Stimulated activated CD4-positive, alpha-beta T cell treated with anti-CD3 and anti-CD28 coated beads, TNF-alpha, amount 100 ng/mL, for 24 hours (primary cell): ENCODE results near the gene CFAP61.
"Not testable (repeated sequence)": the region's sequence is repeated elsewhere in the genome, so short reads cannot be mapped to it uniquely, and the experiment has no call there.

Experiments
- DNase-seq, 3 experiments: peaks; one replicate each; pipeline ENCODE4 v3.0.0-alpha.2; 2020; ENCODE audit warnings: low read depth in 3 of 3

Gene CFAP61

DNA sequence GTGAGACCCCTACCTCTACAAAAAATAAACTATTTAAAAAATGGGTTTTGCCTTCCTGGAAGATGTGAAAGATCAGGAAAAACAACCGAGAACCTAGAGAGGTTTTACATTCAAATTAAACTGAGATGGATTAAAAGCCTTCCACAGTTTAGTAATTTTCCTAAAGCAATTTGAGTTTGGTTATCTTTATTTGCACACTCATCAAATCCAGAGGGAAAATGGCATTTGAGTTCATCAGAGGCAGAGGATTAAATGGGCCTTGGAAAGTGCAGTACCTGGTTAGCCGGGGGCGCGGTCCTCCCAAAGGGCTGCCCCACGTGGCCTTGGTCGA is 158.6 kb downstream of the CFAP61 start:
- DNase-seq = no peak

DNA sequence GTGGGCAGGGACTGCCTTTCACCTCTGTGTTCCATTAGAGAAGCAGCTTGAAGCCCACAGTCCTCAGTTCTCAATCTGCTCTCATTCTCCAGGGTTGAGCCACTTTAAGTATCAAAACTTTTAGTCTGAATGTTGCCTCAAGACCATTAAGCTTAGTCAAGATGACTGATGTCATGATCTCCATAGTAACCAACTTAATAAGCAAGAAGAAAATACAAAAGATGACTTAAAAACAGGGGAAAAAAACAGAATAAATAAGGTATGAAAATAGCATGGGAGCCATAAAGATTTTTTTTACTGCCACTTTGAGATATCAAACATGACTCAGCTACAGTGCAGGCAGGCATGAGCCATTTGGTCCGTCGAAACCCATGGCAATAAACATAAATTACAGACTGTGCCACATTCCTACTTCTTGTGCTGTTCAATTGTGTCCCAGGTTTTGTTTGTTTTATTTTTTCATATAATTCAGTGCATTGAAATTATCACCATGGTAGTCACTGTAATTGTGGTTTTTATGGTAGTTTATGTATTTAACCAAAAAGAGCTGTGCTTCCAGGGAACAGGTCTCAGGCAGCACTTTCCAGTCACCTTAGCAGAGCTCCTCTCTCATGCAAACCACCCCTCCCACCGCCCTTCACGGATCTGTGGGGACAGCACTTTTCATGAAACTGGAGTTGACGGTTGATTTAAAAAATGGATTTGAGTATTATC is 159.1 kb downstream of the CFAP61 start:
- DNase-seq = no peak

- no peak for DNase-seq
These were observed 159.7 kb downstream of the CFAP61 start for GRCh38 chr20:20211988-20212518.

DNA sequence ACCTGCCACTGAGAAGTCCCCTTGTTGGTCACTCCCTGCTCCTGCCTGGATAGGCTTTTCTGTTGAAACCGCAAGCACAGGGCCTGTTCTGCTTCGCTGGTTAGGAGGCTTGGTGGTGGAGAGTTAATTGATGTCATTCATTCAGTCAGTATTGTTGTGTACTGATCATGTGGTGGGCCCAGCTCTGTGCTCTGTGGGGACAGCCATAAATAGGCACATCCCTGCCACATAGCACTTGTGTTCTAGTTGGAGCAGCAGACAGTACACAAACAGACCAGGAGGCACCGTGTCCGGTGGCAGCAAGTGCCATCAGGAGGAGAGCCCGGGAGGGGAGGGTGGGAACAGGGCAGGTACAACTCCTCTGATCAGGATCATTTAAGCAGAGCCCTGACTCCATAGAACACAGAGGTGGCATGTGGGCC is 160.4 kb downstream of the CFAP61 start:
- DNase-seq = no peak

DNA sequence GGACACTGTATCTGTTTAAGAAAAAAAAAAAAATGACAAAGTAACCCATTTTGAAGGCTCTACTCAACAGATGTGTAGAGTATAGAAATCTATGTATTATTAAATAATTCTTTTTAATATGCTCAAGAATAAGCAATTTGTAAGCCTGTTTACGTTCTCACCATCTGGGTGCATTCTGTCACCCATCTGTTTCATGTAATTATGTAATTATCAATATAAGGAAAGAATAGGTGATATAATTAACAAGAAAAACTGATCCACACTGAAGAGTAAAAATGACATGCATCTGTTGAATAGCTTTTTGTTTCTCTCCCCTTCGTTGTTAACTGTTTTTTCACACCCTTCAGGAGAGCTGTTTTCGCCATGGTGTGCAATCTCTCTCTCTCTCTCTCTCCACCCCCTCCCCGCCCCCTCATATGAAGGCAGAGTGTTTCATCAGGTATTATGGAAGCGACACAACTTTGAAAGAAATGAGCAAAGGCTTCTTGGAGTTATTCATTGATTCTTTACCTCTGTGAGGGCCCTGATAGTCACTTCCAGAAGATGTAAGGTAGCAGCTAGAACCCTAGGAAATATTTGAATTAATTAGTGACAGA is 161.3 kb downstream of the CFAP61 start:
- no peak for DNase-seq

GRCh38 chr20:20214757-20215275 is 162.5 kb downstream of the CFAP61 start:
- no peak for DNase-seq

- no peak for DNase-seq
These were observed 163.8 kb downstream of the CFAP61 start for GRCh38 chr20:20215976-20216727.

GRCh38 chr20:20216941-20217340 is 164.6 kb downstream of the CFAP61 start:
- DNase-seq = no peak

- DNase-seq = no peak
These were observed 165.3 kb downstream of the CFAP61 start for GRCh38 chr20:20217621-20218020.

DNA sequence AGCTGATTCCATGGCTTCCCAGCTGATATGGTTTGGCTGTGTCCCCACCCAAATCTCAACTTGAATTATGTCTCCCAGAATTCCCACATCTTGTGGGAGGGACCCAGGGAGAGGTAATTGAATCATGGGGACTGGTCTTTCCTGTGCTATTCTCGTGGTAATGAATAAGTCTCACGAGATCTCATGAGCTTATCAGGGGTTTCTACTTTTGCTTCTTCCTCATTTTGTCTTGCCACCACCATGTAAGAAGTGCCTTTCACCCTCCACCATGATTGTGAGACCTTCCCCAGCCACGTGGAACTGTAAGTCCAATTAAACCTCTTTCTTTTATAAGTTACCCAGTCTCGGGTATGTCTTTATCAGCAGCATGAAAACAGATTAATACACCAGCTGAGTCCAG is 165.8 kb downstream of the CFAP61 start:
- not testable (repeated sequence) for DNase-seq

- no peak for DNase-seq
These were observed 166.7 kb downstream of the CFAP61 start for GRCh38 chr20:20219016-20219415.

DNA sequence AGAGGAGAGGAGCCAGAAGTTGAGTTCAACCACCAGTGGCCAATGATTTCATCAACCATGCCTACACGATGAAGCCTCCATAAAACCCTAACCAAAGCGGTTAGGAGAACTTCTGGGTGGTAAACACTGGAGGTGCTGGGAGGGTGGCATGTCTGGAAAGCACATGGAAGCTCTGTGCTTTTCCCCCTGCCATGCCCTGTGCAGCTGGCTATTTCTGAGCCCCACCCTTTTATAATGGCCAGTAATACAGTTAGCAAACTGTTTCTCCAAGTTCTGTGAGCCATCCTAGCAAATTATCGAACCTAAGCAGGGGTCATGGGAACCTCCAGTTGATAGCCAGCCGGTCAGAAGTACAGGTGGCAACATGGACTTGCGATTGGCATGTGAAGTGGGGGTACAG is 167.8 kb downstream of the CFAP61 start:
- DNase-seq = no peak

- no peak for DNase-seq
These were observed 171.6 kb downstream of the CFAP61 start for GRCh38 chr20:20223981-20224380.

DNA sequence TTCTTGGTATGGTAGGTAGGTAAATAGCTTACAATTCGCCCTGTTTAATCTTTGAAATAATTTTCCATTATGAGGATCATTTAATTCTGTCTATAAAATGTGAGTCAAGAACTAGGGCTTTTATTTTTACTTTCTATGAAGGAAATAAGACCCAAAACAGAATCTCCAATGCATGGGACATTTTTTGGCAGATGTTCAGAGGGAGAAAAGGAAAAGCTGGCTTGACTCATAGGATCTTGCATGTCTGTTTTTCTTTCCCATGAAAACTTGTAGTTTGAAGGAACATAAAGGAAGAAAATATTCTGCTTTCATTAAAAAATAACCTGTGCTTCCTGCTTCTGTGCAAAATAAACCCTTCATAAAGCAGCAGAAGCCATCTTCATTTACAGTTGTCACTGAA is 172.5 kb downstream of the CFAP61 start:
- DNase-seq = no peak

DNA sequence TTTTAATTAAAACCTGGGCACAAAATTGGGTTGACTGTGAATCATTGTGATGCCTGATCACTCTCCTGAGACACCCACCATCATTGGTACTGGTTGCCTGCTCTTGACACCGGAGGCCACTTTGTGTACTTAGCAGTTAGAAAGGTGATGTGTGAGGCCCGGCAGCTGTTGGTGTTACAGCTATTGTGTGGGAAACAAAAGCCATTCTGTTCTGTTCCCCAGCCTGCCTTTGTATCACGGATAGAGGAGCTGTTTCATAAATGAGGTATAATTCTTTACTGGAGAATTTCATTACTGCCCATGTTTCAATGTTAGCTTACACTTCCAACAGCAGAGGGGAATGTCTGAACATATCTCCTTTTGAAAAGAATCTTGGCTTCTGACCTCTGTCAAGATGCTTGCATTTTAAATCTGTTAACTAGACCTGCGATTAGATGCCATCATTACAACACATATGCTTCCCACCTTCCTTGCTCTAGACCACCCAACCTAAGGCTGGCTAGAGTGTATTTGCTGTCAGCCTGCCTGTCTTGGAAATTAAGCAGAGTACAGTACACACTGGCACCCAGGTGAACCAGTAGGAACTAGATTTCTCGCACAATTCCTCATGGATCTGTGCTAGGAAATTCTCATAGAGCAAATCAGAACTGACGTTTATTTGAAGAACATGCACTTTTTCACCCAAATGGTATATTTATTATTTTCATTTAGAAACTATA is 173.2 kb downstream of the CFAP61 start:
- no peak for DNase-seq

DNA sequence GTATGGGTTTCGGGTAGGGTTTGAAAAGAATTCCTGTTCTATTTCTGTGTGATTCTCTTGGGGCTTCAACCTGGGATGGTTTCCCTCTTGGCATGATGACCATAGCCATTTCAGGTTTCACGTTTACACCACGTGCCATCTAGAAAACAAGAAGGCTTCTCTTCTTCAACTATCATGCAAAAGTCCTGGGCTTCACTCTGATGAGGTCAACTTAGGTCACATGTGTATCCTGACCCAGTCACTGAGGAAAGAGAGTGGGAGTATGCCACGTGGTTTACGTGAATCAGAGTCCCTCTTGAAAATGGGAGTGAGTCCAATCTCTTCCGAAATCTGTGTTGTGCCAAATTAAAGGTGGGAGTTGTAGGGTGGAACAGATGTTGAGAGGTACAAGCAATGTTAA is 174.2 kb downstream of the CFAP61 start:
- no peak for DNase-seq

- no peak for DNase-seq
These were observed 174.8 kb downstream of the CFAP61 start for GRCh38 chr20:20227013-20227571.

- no peak for DNase-seq
These were observed 176.0 kb downstream of the CFAP61 start for GRCh38 chr20:20228351-20228750.

DNA sequence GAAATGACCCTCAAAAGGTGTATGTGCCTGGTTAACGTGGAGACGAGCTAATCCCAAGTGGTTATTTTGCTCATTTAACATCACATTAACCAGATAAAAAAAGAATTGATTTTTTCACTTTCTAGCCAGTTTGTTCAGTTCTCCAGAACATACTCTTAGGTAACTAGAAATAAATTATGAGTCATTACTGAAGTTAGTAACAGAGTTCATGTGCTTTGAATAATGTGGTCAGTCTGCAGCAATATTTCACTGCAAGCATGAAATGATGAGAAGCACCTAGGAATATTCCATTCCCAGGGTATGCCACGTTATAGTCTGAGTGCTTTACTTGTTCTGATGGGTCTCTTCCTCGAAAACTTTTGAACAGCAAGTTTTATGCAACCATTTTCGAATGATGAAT is 177.3 kb downstream of the CFAP61 start:
- DNase-seq = no peak

DNA sequence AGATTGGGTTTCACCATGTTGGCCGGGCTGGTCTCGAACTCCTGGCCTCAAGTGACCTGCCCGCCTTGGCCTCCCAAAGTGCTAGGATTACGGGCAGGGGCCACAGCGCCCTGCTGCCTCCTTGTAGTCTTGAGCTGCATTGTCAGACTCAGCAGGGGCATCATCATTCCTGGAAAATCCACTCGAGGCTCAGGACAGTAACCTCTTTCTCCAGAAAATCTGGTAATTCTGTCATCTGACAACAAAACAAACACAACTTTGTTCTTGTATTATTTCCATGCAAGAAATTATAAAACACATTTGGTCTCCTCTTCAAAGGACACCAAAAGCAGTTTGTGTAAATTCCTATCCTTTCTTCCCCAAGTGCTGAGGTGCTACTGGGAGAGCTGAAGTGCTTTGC is 178.4 kb downstream of the CFAP61 start:
- DNase-seq = no peak

DNA sequence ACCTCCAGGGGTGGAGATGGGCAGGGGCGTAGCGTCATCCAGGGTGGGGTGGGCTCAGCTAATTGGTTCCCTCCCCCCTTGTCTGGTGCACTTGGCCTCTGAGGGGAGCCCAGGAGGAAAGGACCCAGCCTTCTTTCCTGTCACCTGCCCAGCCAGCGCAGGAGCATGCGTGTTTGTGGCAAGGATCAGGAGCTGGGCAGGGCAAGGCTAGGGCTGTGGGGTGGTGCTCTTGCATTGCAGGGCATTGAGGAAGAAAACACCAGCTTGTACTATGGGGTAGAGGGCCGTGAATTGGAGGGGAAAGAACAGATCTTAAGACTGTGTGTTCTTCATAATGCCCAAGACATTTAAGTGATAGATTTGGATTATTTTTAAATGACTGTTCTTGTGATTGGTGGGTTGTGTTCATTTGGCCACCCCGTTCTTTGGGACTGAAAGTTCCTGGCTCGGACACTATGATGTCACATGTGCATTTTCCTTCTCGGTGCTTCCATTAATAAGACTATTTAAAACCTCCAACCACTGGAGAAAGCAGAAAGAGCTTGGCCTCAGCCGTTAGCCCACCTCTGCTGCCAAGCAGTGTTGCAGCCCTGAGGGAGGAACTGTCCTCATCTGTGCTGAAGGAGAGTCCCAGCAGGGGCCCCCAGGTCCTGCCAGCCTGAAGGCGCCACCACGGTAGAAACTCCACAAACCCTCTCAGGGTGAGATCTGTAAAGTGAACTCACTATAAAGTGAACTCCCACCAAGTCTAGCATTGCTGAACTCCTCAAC is 179.4 kb downstream of the CFAP61 start:
- no peak for DNase-seq
